ENCODE results near the gene ITGAL. TPM values are rescaled to one million over a fixed set of nuclear protein-coding genes. Genes with fewer than 3 reads are reported as not detected.
A peak's percentile ranks its signal among the peaks of the same experiment; 100 is the strongest.

ITGAL gene
- total and polyA plus RNA-seq, 4 donors = 14.4 to 48.1 (median 24.0) TPM

DNA sequence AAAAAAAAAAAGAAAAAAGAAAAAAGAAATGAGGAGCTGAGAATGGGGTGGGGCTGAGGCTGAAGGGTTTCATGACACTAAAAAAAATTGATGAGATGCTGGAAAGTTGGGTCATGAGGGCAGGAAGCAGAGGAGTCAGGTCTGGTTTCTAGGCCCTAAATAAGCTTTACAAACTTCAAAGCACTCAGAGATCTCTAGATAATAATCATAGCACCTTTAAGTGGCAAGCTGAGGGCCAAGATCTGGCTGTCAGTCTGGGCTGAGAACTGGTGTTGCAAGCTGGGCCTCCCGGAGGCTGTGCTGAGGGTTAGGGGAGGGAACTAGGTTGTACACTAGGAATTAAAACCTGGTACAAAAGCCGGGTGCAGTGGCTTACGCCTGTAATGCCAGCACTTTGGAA lies 79.2 kb downstream of the ITGAL start:
- peaks cover 0 to 20% (median 4%) of the 10 kb centered on the region in 4 donors for H3K36me3 ChIP-seq (ENCODE audit: control insufficient read depth in 4 of 4, insufficient read depth in 4 of 4, low read length in 4 of 4)
- no peaks in the 10 kb centered on the region for H3K27me3 ChIP-seq (ENCODE audit: control insufficient read depth in 3 of 3, insufficient read depth in 3 of 3, low read length in 2 of 3)
- H3K4me3 ChIP-seq = no peak overlapping the region
- TF ChIP-seq CTCF (IDR thresholded peaks at IDR 0.05; ENCODE audit: control extremely low read depth, extremely low read depth) = no peak
- ATAC-seq (ENCODE audit: insufficient read depth, low FRiP score) (peak; percentile 29), DNase-seq (peak; percentile 54 to 76 (median 54))
- no peak overlapping the region for H3K9ac ChIP-seq (ENCODE audit: insufficient read depth in 1 of 2, low read length in 2 of 2)
- H3K9me3 ChIP-seq (ENCODE audit: control insufficient read depth in 4 of 4, insufficient read depth in 3 of 4, low read length in 3 of 4) = no peaks in the 10 kb centered on the region
- H3K4me1 ChIP-seq (ENCODE audit: control insufficient read depth in 5 of 5, insufficient read depth in 5 of 5, low read length in 5 of 5) = peaks cover 0 to 7% (median 4%) of the 10 kb centered on the region in 5 donors
- H3K27ac ChIP-seq (ENCODE audit: low read depth in 1 of 2, low read length in 1 of 2) = peak overlapping the region in 1 of 2 donors; percentile 30
- 45 to 55% methylated on average over 3 of the region's 3 CpGs for WGBS, 2 donors

- H3K4me3 ChIP-seq = no peak overlapping the region
- WGBS, 2 donors = 87 to 90% methylated on average over 4 of the region's 4 CpGs
- no peak overlapping the region for H3K9ac ChIP-seq (ENCODE audit: insufficient read depth in 1 of 2, low read length in 2 of 2)
- no peak for DNase-seq
- TF ChIP-seq CTCF (IDR thresholded peaks at IDR 0.05; ENCODE audit: control extremely low read depth, extremely low read depth) = no peak
- H3K9me3 ChIP-seq (ENCODE audit: control insufficient read depth in 4 of 4, insufficient read depth in 3 of 4, low read length in 3 of 4) = no peaks in the 10 kb centered on the region
- no peak overlapping the region for H3K27ac ChIP-seq (ENCODE audit: low read depth in 1 of 2, low read length in 1 of 2)
- ATAC-seq (ENCODE audit: insufficient read depth, low FRiP score) = no peak
- H3K36me3 ChIP-seq (ENCODE audit: control insufficient read depth in 4 of 4, insufficient read depth in 4 of 4, low read length in 4 of 4) = peaks cover 0 to 20% (median 4%) of the 10 kb centered on the region in 4 donors
- no peaks in the 10 kb centered on the region for H3K27me3 ChIP-seq (ENCODE audit: control insufficient read depth in 3 of 3, insufficient read depth in 3 of 3, low read length in 2 of 3)
- H3K4me1 ChIP-seq (ENCODE audit: control insufficient read depth in 5 of 5, insufficient read depth in 5 of 5, low read length in 5 of 5) = peaks cover 0 to 7% (median 6%) of the 10 kb centered on the region in 5 donors
Observed at GRCh38 chr16:30552956-30553355, 80.4 kb downstream of the ITGAL start.

GRCh38 chr16:30553393-30553899 lies 80.9 kb downstream of the ITGAL start:
- Histone ChIP-seq H3K27ac (ENCODE audit: low read depth in 1 of 2, low read length in 1 of 2) (no peak overlapping the region), H3K9ac (ENCODE audit: insufficient read depth in 1 of 2, low read length in 2 of 2) (no peak overlapping the region), H3K9me3 (ENCODE audit: control insufficient read depth in 4 of 4, insufficient read depth in 3 of 4, low read length in 3 of 4) (no peaks in the 10 kb centered on the region), H3K36me3 (ENCODE audit: control insufficient read depth in 4 of 4, insufficient read depth in 4 of 4, low read length in 4 of 4) (peaks cover 0 to 20% (median 4%) of the 10 kb centered on the region in 4 donors), H3K27me3 (ENCODE audit: control insufficient read depth in 3 of 3, insufficient read depth in 3 of 3, low read length in 2 of 3) (no peaks in the 10 kb centered on the region), H3K4me1 (ENCODE audit: control insufficient read depth in 5 of 5, insufficient read depth in 5 of 5, low read length in 5 of 5) (peaks cover 0 to 7% (median 6%) of the 10 kb centered on the region in 5 donors), H3K4me3 (no peak overlapping the region)
- no peak for TF ChIP-seq CTCF (IDR thresholded peaks at IDR 0.05; ENCODE audit: control extremely low read depth, extremely low read depth)
- WGBS, 2 donors = 70 to 82% methylated on average over 2 of the region's 2 CpGs
- ATAC-seq (ENCODE audit: insufficient read depth, low FRiP score) (no peak), DNase-seq (no peak)

Measured in lung (tissue), 12 donors.